Naive B cell (primary cell): ENCODE data around the gene THADA. TPM values are rescaled to one million over a fixed set of nuclear protein-coding genes. Genes with fewer than 3 reads are reported as not detected.

Experiments
- ATAC-seq, 2 donors: fragments of 150-1000 bp; cut with Tn5 transposase; 2 replicates each; pipeline ENCODE4 v1.10.0; 2021; ENCODE audit warnings: low read depth in 2 of 2, mild to moderate bottlenecking in 2 of 2, moderate library complexity in 2 of 2
- DNase-seq: peaks from one replicate; pipeline ENCODE4 v3.0.0; 2022
- H3K27ac Mint-ChIP-seq, 6 donors: one replicate each; pipeline ENCODE4 v1.8.0; 2020 to 2022; ENCODE audit warnings: mild to moderate bottlenecking in 6 of 6, mixed read lengths in 6 of 6, moderate library complexity in 5 of 6, inconsistent platforms in 2 of 6
- H3K27me3 Mint-ChIP-seq, 3 donors: one replicate each; pipeline ENCODE4 v1.8.0; 2021 to 2022; ENCODE audit warnings: mixed read lengths in 3 of 3, mild to moderate bottlenecking in 1 of 3
- H3K36me3 Mint-ChIP-seq, 2 donors: one replicate each; pipeline ENCODE4 v1.8.0; 2020 to 2022; ENCODE audit warnings: mixed read lengths in 2 of 2, inconsistent platforms in 1 of 2, mild to moderate bottlenecking in 1 of 2
- H3K4me1 Mint-ChIP-seq, 3 donors: one replicate each; pipeline ENCODE4 v1.8.0; 2020 to 2022; ENCODE audit warnings: mixed read lengths in 3 of 3, inconsistent platforms in 1 of 3, mild to moderate bottlenecking in 1 of 3, moderate library complexity in 1 of 3
- H3K4me3 Mint-ChIP-seq, 8 donors: one replicate each; pipeline ENCODE4 v1.8.0; 2020 to 2022; ENCODE audit warnings: mild to moderate bottlenecking in 8 of 8, mixed read lengths in 8 of 8, moderate library complexity in 8 of 8, inconsistent platforms in 2 of 8
- H3K9me3 Mint-ChIP-seq, 7 donors: one replicate each; pipeline ENCODE4 v1.8.0; 2020 to 2022; ENCODE audit warnings: mixed read lengths in 7 of 7, mild to moderate bottlenecking in 5 of 7, inconsistent platforms in 2 of 7, moderate library complexity in 1 of 7
- polyA plus RNA-seq, 6 donors: library from polyadenylated mRNA; unstranded; fragments of 300-500 nt; fragmentation: Illumina TruSeq; gene quantifications; one replicate each; pipeline ENCODE4 v1.2.3, GENCODE V29; 2021; ENCODE audit warnings: low read depth in 6 of 6

The THADA gene
- polyA plus RNA-seq, 6 donors from 2014 or later = 8.3 to 20.2 (median 13.0) TPM

- Mint-ChIP-seq H3K36me3 (peaks cover 0 to 8% of the 10 kb centered on the region in 2 donors), H3K9me3 (peaks cover 0 to 1% (median 0%) of the 10 kb centered on the region in 7 donors), H3K4me1 (peaks cover 11 to 12% (median 11%) of the 10 kb centered on the region in 3 donors), H3K27ac (peak overlapping the region in 1 of 6 donors; percentile 53), H3K27me3 (no peaks in the 10 kb centered on the region), H3K4me3 (no peak overlapping the region)
- no peak for DNase-seq
- no peak for ATAC-seq
Observed at GRCh38 chr2:43427032-43427424, 168.8 kb downstream of the THADA start.

- peak; percentile 54 for DNase-seq
Observed at GRCh38 chr2:43426305-43427031, 169.4 kb downstream of the THADA start.

GRCh38 chr2:43425659-43426058, 170.2 kb downstream of the THADA start:
- peaks cover 0 to 15% of the 10 kb centered on the region in 2 donors for H3K36me3 Mint-ChIP-seq
- no peaks in the 10 kb centered on the region for H3K27me3 Mint-ChIP-seq
- no peaks in the 10 kb centered on the region for H3K9me3 Mint-ChIP-seq
- ATAC-seq (no peak), DNase-seq (no peak)
- H3K4me1 Mint-ChIP-seq = peaks cover 11 to 12% (median 11%) of the 10 kb centered on the region in 3 donors
- H3K27ac Mint-ChIP-seq = no peak overlapping the region
- H3K4me3 Mint-ChIP-seq = no peak overlapping the region

More at GRCh38 chr2:43426305-43427031, 169.4 kb downstream of the THADA start:
- Mint-ChIP-seq H3K4me1 (peaks cover 11 to 12% (median 11%) of the 10 kb centered on the region in 3 donors), H3K27me3 (no peaks in the 10 kb centered on the region), H3K9me3 (peaks cover 0 to 1% (median 0%) of the 10 kb centered on the region in 7 donors), H3K36me3 (peaks cover 0 to 12% of the 10 kb centered on the region in 2 donors), H3K27ac (peak overlapping the region in 2 of 6 donors; percentile 53 to 73), H3K4me3 (peak overlapping the region in 2 of 8 donors; percentile 27 to 43)
- peak; percentile 99 for ATAC-seq

- Mint-ChIP-seq H3K36me3 (peaks cover 5 to 15% of the 10 kb centered on the region in 2 donors), H3K4me3 (no peak overlapping the region), H3K27me3 (no peaks in the 10 kb centered on the region), H3K4me1 (peaks cover 11 to 12% (median 11%) of the 10 kb centered on the region in 3 donors), H3K27ac (no peak overlapping the region), H3K9me3 (no peaks in the 10 kb centered on the region)
- no peak for ATAC-seq
- no peak for DNase-seq
Observed at GRCh38 chr2:43424262-43425207, 171.3 kb downstream of the THADA start.

GRCh38 chr2:43423941-43424261, 171.9 kb downstream of the THADA start:
- no peak overlapping the region for H3K4me3 Mint-ChIP-seq
- peaks cover 11 to 15% (median 12%) of the 10 kb centered on the region in 3 donors for H3K4me1 Mint-ChIP-seq
- peaks cover 9 to 19% of the 10 kb centered on the region in 2 donors for H3K36me3 Mint-ChIP-seq
- H3K9me3 Mint-ChIP-seq = no peaks in the 10 kb centered on the region
- DNase-seq = no peak
- no peak overlapping the region for H3K27ac Mint-ChIP-seq
- no peaks in the 10 kb centered on the region for H3K27me3 Mint-ChIP-seq
- no peak for ATAC-seq

GRCh38 chr2:43421194-43421593, 174.6 kb downstream of the THADA start:
- H3K9me3 Mint-ChIP-seq = no peaks in the 10 kb centered on the region
- H3K27me3 Mint-ChIP-seq = no peaks in the 10 kb centered on the region
- peaks cover 12 to 16% of the 10 kb centered on the region in 2 donors for H3K36me3 Mint-ChIP-seq
- DNase-seq (no peak), ATAC-seq (no peak)
- no peak overlapping the region for H3K27ac Mint-ChIP-seq
- no peak overlapping the region for H3K4me3 Mint-ChIP-seq
- H3K4me1 Mint-ChIP-seq = peaks cover under 1 to 10% (median under 1%) of the 10 kb centered on the region in 3 donors

- peaks cover 12 to 16% of the 10 kb centered on the region in 2 donors for H3K36me3 Mint-ChIP-seq
- H3K9me3 Mint-ChIP-seq = no peaks in the 10 kb centered on the region
- H3K4me1 Mint-ChIP-seq = peaks cover 0 to 9% (median 0%) of the 10 kb centered on the region in 3 donors
- ATAC-seq (no peak), DNase-seq (no peak)
- no peak overlapping the region for H3K4me3 Mint-ChIP-seq
- no peaks in the 10 kb centered on the region for H3K27me3 Mint-ChIP-seq
- H3K27ac Mint-ChIP-seq = no peak overlapping the region
Observed at GRCh38 chr2:43420389-43420801, 175.4 kb downstream of the THADA start.

GRCh38 chr2:43419876-43420275, 176.0 kb downstream of the THADA start:
- H3K27ac Mint-ChIP-seq = peak overlapping the region in 1 of 6 donors; percentile 64
- ATAC-seq (no peak), DNase-seq (no peak)
- no peak overlapping the region for H3K4me3 Mint-ChIP-seq
- H3K27me3 Mint-ChIP-seq = no peaks in the 10 kb centered on the region
- peaks cover 12 to 19% of the 10 kb centered on the region in 2 donors for H3K36me3 Mint-ChIP-seq
- H3K9me3 Mint-ChIP-seq = no peaks in the 10 kb centered on the region
- H3K4me1 Mint-ChIP-seq = peaks cover 0 to 9% (median 0%) of the 10 kb centered on the region in 3 donors

GRCh38 chr2:43419243-43419642, 176.6 kb downstream of the THADA start:
- Mint-ChIP-seq H3K4me3 (no peak overlapping the region), H3K27me3 (no peaks in the 10 kb centered on the region), H3K4me1 (peaks cover 0 to 9% (median 0%) of the 10 kb centered on the region in 3 donors), H3K27ac (peak overlapping the region in 1 of 6 donors; percentile 77), H3K36me3 (peaks cover 12 to 22% of the 10 kb centered on the region in 2 donors), H3K9me3 (no peaks in the 10 kb centered on the region)
- ATAC-seq (no peak), DNase-seq (no peak)

GRCh38 chr2:43418680-43419079, 177.2 kb downstream of the THADA start:
- no peak overlapping the region for H3K27ac Mint-ChIP-seq
- H3K9me3 Mint-ChIP-seq = no peaks in the 10 kb centered on the region
- ATAC-seq (no peak), DNase-seq (no peak)
- peaks cover 12 to 20% of the 10 kb centered on the region in 2 donors for H3K36me3 Mint-ChIP-seq
- no peak overlapping the region for H3K4me3 Mint-ChIP-seq
- peaks cover 0 to 9% (median 0%) of the 10 kb centered on the region in 3 donors for H3K4me1 Mint-ChIP-seq
- no peaks in the 10 kb centered on the region for H3K27me3 Mint-ChIP-seq

- no peaks in the 10 kb centered on the region for H3K27me3 Mint-ChIP-seq
- H3K36me3 Mint-ChIP-seq = peaks cover 12 to 20% of the 10 kb centered on the region in 2 donors
- H3K9me3 Mint-ChIP-seq = no peaks in the 10 kb centered on the region
- no peak overlapping the region for H3K27ac Mint-ChIP-seq
- no peak for ATAC-seq
- DNase-seq = no peak
- no peak overlapping the region for H3K4me3 Mint-ChIP-seq
- H3K4me1 Mint-ChIP-seq = peaks cover 0 to 9% (median 0%) of the 10 kb centered on the region in 3 donors
Observed at GRCh38 chr2:43417300-43417699, 178.5 kb downstream of the THADA start.

GRCh38 chr2:43415592-43415991, 180.2 kb downstream of the THADA start:
- Mint-ChIP-seq H3K9me3 (no peaks in the 10 kb centered on the region), H3K4me1 (peaks cover 0 to 9% (median 0%) of the 10 kb centered on the region in 3 donors), H3K27ac (peak overlapping the region in 3 of 6 donors; percentile 54 to 66 (median 61)), H3K4me3 (no peak overlapping the region), H3K36me3 (peaks cover 12 to 13% of the 10 kb centered on the region in 2 donors), H3K27me3 (no peaks in the 10 kb centered on the region)
- no peak for ATAC-seq
- no peak for DNase-seq

- no peaks in the 10 kb centered on the region for H3K9me3 Mint-ChIP-seq
- no peaks in the 10 kb centered on the region for H3K27me3 Mint-ChIP-seq
- H3K27ac Mint-ChIP-seq = peak overlapping the region in 2 of 6 donors; percentile 6 to 67
- H3K36me3 Mint-ChIP-seq = peaks cover 8 to 13% of the 10 kb centered on the region in 2 donors
- DNase-seq (no peak), ATAC-seq (no peak)
- H3K4me3 Mint-ChIP-seq = no peak overlapping the region
- peaks cover 0 to 9% (median 0%) of the 10 kb centered on the region in 3 donors for H3K4me1 Mint-ChIP-seq
Observed at GRCh38 chr2:43414586-43415135, 181.2 kb downstream of the THADA start.
